DND-41 (cell line): ENCODE measurements around the gene VPS13A.

Source experiments
- EZH2 ChIP-seq: IDR thresholded peaks from 3 replicates; pipeline ENCODE4 v1.6.1; 2012; ENCODE audit warnings: borderline replicate concordance, low read depth, mild to moderate bottlenecking, moderate library complexity, low read length, inconsistent platforms; ENCODE audit not compliant: severe bottlenecking
- TF ChIP-seq, protein P1 (sequence below): IDR thresholded peaks from 2 replicates; pipeline ENCODE4 v1.5.1; 2012; ENCODE audit warnings: borderline replicate concordance, low read length, moderate library complexity, mild to moderate bottlenecking; ENCODE audit not compliant: poor library complexity, severe bottlenecking; ENCODE audit errors: extremely low read depth

DNA sequence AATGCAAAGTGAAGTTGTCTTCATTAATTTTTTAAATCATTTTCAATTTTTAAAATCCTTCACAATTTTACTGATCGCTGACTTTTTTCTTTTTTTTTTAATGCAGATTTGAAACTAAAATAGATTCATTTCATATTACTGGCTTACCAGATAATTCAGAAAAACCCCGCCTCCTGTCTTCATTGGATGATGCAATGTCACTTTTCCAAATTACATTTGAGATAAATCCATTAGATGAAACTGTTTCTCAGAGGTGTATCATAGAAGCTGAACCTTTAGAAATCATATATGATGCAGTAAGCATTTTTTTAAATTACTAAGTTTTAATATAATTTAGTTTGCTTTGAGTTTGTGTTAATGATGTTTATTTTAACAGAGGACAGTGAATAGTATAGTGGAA lies 60.6 kb downstream of the VPS13A start:
- TF ChIP-seq, protein P1, sequence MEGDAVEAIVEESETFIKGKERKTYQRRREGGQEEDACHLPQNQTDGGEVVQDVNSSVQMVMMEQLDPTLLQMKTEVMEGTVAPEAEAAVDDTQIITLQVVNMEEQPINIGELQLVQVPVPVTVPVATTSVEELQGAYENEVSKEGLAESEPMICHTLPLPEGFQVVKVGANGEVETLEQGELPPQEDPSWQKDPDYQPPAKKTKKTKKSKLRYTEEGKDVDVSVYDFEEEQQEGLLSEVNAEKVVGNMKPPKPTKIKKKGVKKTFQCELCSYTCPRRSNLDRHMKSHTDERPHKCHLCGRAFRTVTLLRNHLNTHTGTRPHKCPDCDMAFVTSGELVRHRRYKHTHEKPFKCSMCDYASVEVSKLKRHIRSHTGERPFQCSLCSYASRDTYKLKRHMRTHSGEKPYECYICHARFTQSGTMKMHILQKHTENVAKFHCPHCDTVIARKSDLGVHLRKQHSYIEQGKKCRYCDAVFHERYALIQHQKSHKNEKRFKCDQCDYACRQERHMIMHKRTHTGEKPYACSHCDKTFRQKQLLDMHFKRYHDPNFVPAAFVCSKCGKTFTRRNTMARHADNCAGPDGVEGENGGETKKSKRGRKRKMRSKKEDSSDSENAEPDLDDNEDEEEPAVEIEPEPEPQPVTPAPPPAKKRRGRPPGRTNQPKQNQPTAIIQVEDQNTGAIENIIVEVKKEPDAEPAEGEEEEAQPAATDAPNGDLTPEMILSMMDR, result no peak
- TF ChIP-seq EZH2, result no peak
